Kidney glomerular epithelial cell (primary cell): ENCODE results near the gene CXCL10.
A peak's percentile ranks its signal among the peaks of the same experiment; 100 is the strongest.
"Not testable (repeated sequence)": the region's sequence is repeated elsewhere in the genome, so short reads cannot be mapped to it uniquely, and the experiment has no call there.

Experiments
- DNase-seq: peaks from one replicate; lab custom pipeline; 2025; lab: John Stamatoyannopoulos, UW

CXCL10 gene

DNA sequence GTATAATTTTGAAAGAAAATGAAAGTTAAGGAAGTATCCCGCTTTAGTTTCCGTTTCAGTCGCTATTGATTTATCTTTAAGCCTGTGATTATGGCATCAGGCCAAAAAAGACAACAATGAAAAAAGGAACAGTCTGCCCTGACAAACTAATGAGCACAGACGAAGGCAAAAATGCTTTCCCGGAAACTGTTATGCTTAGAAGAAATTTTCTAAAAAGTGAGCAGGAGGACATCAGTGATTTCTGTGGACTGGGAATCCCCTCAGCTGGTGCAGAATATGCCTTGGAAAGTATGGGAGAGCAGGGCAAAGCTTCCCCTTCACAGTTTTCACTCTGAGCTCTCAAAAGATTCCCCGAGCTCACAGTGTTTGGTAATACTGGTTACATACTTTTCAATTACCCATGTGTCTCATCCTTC is 5.1 kb upstream of the CXCL10 start:
- peak; percentile 15 for DNase-seq

DNA sequence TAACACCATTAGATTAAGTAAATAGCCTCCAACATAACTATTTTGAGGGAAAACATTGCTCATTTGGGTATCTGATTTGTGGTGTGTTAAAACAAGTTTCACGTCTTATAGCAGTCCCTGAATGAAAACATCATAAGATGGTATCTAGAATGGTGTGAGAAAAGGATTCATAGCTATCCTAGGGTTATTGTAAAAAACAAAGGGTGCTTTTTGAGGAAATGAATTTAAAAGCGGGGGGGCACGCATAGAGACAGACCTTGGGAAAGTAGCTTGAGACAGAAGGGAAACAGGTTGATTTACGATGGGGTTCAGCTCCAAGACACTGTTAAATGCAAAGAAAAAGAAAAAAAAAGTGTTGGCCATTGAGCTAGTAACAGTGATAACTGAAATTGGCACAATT is 768 bp upstream of the CXCL10 start:
- no peak for DNase-seq

DNA sequence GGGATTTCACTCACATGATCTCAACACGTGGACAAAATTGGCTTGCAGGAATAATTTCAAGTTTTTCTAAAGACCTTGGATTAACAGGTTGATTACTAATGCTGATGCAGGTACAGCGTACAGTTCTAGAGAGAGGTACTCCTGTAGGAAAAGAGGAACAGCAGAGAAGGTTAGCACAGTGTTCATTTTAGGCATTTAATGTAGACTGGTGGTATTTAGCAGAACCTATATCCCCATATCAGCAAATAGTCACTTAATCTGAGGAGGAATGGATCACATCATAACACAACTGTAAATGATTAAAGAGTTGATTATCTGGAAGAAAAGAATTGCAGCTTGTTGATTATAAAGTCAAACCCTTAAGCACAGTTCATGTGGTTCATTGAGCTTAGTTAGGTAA is 620 bp downstream of the CXCL10 start:
- DNase-seq, result no peak

DNA sequence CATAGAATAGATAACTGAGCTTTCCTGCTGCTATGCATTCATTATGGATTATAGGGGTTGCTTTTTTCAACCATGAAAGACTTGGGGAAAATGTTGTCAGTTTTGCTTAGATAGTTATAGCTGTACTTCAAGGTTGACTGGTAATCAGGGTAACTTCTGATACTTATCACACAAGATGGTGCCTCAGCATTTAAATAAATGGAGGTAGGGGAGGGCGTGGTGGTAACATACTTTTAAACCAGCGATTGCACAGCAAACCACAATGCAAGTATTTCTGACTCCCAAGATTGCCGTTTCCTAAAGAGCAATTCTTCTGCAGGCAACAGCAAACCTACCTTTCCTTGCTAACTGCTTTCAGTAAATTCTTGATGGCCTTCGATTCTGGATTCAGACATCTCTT is 1.3 kb downstream of the CXCL10 start:
- no peak for DNase-seq

DNA sequence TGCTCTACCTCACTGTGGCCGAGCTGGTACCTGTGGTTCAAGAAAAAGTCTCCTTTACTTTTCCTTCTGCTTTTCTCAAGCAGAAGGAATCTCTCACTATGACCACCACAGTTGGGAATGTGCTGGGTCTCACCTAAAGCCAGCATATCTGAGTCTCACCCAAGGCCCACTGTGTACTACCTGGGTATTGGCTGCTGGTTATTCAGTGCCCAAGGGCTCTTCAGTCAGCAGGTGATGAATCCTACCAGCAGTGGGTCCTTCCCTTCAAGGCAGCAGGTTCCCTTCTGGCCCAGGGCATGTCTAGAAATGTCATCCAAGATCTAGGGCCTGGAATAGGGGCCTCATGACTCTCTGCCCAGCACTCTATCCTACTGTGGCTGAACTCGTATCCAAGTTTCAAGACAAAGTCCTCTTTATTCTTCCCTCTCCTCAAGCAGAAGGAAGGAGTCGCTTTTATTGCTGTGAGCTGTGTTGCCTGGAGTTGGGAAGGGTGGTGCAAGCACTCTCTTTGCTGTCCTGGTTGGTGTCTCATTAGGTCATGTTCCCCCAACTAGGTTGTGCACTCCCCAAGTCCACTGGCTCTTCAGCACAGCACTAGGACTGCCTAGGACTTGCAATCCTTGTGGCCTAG is 6.1 kb downstream of the CXCL10 start:
- DNase-seq, result no peak

DNA sequence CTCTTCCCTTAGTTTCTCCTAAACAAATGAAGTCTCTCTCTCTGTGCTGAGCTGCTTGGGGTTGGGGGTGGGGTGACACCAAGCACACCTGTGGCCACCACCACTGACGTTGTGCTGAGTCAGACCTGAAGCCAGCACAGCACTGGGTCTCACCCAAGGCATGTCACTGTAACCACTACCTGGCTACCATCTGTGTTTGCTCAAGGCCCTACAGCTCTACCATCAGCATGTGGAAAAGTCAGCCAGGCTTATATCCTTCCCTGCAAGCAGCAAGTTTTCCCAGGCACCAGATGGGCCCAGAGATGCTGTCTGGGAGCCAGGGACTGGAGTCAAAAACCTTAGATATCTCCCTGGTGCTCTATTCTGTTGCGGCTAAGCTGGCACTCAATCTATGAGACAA is 6.9 kb downstream of the CXCL10 start:
- DNase-seq, result no peak

DNA sequence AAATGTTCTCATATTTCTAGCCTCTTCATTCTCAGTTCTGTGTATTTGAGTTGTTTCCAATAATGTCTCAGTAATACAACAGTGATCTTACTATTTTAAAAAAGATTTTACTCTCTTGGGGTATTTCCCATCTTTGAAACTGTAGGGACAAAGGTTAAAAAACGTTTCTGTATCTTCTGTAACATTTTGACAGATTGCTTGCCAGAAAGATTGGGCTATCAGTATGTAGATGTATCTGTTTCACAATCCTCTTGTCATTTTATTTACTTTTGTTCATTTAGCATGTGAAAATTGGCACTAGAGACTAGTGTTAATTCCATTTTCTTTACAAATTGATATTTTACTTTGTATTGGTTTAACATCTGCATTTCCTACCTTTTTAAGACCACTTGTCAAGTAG is 9.8 kb downstream of the CXCL10 start:
- DNase-seq, result no peak

DNA sequence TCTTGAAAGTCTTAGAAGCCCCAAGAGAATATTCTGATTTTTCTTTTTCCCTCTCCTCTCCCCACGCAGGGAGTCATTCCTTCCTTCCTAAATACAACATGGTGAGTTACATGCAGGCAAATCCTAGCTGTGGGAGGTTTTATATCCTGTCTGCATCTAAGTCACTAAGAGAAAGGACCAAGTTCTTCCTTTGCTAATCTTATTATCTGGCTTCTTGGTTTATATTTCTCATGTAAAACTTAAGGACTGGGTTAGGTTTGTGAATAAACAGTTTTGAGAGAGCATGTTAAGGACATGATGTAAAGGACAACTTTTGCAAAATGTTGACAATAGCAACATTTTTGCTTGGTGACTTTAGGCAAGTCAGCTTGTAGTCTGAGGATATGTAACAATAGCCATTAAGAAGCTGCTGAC is 10.9 kb downstream of the CXCL10 start:
- no peak for DNase-seq

DNA sequence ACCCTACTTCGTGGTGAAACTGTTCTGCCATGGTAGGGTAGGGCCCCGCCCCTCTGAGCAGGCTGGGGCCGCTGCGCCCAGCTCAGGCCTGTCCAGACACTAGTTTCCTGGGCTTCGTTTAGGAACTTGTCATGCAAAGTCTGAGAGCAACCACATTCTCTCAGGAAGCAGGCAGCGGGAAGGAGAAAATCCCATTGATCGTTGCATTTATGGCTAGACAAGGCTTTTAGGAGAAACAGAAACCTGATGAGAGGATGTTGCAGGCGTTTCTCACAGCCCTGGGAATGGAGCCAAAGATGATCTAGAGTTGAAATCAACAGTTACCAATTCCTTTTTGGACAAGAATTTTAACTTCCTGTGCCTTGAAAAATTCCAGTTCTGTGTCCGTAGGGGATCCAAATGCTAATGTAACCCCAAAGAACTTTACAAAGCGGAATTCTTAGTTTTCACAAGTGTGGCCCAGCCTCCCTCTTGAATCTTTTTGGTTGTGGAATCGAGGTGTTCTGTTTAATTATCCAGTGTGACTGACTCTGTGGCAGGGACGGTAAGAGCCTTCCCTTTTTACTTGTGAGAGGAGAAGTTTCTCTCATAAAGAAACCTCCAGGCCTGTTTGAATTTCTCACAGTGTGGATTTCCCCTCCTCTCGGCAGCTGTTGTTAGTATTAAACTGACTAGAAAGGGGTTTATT is 11.5 kb downstream of the CXCL10 start:
- DNase-seq, result no peak

DNA sequence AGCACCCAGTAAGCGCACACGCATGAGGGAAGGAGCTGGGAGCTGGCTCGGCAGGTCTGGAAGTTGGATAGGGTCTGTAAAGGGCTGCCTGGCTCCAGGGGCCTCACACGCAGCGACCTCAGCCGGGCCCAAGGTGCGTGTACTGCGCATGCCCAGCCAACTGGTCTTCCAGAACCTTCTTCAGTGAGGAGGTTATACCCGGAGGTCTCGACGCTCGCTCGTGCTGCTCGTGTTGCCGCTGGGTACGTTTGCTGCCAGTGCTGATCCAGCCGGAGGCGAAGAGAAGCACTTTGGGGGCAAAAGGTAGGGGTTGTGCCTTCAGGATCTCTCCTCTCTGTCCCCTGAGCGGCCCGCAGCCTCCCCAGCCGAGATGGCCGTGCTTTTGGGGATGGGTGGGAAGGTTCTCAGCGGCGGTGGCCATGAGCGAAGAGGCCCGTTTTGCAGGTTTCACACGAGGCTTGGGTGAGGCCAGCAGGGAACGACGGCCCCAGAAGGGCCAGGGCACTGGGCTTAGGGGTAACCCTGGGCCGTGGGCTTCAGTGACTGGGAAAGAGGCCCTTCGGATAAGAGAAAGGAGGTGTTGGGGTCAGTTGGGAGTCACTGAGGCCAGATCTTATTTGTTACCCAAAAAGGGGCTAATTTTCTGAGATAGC is 12.2 kb downstream of the CXCL10 start:
- DNase-seq, result no peak

DNA sequence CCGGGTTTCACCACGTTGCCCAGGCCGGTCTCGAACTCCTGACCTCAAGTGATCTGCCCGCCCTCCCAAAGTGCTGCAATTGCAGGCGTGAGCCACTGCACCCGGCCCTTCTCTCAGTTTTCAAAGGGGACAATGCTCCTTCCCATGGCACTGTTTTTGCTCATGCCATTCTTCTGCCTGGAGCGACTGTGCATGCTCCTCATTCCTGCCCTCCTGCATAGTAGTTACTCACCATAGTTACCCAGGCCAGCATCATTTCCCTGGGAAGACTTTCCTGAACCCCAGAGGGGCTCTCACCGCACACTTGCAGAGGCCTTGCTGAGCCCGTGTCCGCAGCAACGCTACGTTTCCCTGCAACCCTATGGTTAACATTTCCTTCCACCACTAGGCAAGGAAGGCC is 12.7 kb downstream of the CXCL10 start:
- DNase-seq, result no peak

DNA sequence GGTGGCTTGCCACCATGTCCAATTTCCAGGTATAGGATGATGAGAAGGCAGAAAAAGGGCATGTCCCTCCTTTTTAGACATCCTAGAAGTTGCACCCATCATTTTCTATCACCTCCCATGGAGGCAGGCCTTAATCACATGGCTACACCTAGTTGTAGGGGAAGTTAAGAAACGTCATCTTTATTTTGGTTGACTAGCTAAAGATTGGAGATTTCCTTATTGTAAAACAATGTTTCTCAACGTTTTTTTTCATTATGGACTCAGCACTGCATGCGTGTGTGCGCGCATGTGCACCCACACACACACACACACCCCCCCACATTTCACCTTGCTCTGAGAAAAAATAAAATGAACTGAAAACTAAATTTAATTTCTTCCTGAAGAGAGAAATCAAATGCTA is 14.0 kb downstream of the CXCL10 start:
- DNase-seq, result no peak

DNA sequence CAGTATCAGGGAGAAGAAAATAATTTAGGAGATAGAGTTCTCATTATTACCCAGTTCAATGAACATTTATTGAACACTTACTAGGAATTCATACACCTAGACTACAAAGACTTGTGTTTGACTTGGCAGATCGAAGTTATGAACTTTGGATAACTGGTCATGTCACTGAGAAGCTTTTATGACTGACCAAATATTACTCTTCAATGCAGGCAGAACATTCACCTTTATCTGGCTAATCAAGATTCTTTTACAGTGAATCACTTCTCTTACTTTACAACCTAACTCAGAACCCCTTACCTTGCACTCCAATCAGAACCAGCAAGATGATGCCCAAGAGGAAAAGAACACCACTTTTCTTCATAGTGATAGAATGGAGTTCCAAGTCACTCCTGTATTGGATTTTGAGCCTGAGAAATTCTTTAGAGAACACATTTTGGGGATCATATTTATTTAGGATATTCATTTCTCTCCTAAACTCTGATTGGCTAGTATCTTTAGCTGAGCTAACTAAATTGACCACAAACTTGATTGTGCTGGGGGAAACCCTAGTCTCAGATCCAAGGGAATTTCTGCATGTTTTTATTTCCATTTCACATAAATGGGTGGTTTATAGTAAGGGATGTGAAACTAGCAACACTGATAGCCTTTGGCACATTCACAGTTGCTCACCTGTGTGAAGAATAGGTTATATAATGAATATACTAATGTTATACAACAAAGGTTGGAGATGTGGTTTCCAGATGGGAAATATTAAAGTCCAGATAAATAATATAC is 16.0 kb downstream of the CXCL10 start, which contains the start of gene CXCL9:
CXCL9 (minus strand) TSS at position 421 of the 774 bp plus-strand sequence; CDS start at position 361, 60 bp downstream.
- DNase-seq, result no peak

DNA sequence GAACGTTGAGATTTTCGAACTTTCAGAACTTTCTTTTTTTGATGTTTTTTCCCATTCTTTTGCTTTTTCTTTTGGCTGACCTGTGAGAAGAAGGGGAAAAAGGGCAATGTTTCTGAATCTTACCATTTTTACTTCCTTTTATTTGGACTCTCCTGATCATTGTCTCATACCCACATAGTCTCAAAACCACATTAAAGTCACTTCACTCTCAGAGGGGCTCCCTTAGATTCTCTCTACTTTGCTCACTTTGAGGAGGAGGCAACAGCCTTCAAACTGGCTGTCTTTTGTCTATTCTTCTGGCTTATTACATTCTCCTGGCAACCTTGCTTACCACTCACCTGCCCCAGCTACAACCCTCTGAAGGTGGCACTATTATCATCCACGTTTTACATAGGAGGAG is 19.7 kb downstream of the CXCL10 start:
- no peak for DNase-seq

DNA sequence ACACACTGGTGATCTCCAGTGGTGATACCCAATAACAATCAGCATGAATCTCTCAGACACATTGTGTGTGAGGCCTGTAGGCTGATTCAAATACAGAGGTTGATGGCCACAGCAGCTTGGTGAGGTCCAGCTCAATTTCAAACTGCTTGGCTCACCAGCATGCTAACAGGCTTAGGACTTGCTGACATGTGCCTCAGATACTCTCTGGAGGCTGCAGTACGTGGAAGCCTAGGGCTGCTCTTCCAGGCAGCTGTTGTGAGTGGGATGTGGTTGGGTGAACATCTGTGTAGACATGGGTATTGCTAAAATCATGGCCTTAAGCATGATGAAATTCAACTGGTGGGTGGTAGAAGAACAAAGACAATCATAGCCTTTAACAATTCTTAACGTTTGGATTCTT is 20.3 kb downstream of the CXCL10 start:
- no peak for DNase-seq

DNA sequence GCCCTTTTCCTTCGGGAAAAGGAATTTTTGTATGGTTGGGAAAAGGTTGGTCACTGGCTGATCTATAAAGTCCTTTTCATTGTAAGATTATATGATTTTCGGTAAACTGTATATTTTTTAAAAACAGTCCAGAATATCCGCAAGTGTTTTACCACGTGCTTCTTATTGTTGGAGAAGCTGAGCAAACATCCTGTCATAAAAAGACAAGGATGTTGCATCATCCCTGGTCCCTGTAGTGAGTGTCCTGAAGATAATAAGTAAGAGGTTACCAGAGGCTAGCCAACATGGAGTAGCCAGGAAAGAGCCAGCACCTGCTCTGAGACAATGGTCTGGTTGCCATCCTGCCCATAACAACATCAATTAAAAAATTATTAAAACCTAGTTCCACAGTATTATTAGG is 21.1 kb downstream of the CXCL10 start:
- DNase-seq, result no peak

DNA sequence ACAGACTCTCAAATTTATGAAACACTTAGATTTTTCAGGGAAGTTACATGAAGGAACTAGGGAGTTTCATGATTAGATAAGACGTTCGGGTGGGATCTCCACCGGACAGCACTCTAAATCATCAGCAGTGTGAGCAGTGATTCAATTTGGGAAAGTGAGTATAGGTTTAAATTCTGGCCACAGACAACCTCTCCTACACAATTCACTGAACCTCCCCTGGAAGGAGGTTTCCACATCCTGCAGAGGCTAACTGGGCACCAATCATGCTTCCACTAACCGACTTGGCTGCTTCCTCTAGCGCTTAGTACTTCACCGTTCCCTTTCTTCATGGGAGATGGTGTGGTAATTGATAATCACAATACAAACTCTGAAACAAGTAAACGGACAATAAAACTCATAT is 21.6 kb downstream of the CXCL10 start:
- no peak for DNase-seq

DNA sequence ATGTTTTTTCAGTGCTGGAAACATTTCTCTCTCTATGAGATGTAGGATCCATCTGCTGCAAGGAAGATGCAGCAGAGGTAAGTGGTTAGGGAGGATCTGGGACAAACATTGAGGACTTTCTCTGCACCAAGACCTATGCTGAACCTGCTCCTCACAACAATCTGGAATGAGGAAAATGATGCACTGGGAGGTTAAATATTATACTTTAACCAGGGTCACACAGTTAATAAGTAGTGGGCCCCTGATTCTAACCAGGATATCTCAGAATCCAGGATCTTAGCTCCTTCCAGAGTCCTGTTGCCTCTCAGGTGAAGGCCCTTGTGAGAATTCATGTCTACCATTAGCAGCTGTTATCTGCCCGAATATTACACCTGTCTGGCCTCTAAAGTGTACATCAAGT is 23.0 kb downstream of the CXCL10 start:
- DNase-seq, result no peak

DNA sequence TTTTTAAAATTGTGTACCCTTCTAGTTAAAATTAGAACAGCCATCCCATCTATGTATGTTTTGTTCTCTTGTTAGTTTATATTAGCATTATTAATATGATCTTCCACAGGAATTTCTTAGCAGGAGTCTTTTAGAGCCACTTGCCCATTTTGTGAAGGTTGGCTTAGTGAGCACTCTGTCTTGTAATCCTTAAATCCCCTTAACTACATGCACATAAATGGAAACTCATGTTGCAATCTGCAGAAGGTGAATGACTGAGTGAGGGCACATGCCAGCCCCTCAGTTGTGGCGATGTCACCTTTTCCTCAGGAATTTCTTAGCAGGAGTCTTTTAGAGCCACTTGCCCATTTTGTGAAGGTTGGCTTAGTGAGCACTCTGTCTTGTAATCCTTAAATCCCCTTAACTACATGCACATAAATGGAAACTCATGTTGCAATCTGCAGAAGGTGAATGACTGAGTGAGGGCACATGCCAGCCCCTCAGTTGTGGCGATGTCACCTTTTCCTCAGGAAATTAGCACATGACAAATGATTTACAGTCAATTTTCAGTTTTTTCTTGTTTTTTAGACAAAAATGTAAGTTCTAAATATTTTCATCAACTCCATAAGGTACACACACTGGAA is 24.7 kb downstream of the CXCL10 start:
- not testable (repeated sequence) for DNase-seq

DNA sequence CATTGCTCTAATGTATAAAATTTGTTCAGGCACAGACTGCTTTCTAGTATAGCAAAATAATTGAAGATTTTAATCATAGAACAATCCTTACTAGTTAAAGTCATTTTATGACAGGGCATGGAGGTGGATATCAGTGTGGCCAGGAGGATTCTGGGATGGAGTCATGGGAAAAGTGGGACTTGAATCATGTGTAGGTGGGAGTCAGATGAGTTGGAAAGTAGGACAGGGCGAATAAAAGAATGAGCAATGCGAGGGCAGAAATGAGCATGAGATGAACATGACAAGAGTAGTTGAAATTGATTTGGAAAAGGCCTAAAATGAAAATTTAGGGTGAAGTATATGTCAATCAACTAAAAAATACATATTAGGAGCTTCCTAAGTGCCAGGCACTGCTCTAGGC is 25.4 kb downstream of the CXCL10 start:
- no peak for DNase-seq

DNA sequence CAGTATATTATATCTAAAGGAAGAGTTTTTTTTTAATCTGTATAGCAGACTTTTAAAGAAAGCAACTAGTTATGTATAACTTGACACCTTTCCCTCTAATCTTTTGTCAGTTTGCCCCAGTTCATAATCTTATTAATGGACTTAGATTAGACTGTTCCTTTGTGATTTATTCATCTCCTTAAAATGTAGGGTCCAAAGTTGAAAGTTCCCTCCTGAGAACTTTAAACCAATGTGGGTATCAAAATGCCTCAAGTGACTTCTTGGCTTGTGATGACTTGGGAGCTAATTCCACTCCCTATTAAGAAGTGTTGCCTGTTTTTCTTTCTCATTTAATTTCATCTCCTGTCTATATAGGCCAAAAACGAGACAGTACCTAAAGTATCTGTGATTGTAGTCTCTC is 26.2 kb downstream of the CXCL10 start:
- DNase-seq, result no peak

DNA sequence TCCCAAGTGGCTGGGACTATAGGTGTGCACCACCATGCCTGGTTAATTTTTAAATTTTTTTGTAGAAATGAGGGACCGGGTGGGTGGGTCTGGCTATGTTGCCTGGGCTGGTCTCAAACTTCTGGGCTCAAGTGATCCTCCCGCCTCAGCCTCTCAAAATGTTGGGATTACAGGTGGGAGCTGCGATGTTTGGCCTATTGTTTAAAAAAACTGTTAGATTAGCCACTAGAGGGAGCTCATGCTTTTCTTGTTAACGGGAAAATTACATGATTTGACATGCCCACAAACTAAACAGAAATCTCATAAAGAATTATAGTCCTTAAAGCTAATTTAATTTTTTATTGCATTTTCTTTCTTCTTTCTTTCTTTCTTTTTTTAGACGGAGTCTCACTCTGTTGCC is 27.6 kb downstream of the CXCL10 start:
- peak; percentile 55 for DNase-seq
